Chondrocyte (in vitro differentiated cells): ENCODE data around the gene PRM1. TPM values are rescaled to one million over a fixed set of nuclear protein-coding genes. Genes with fewer than 3 reads are reported as not detected.

Source experiments
- DNase-seq: peaks from one replicate; pipeline ENCODE4 v3.0.0; 2021; ENCODE audit warnings: mixed read lengths, low spot score
- H3K27ac Mint-ChIP-seq: one replicate; pipeline ENCODE4 v1.8.0; 2021; ENCODE audit warnings: mild to moderate bottlenecking, moderate library complexity, mixed read lengths; ENCODE audit not compliant: unreplicated experiment
- H3K27me3 Mint-ChIP-seq: 2 replicates; pipeline ENCODE4 v1.8.0; 2021; ENCODE audit warnings: low read depth, mixed read lengths
- H3K36me3 Mint-ChIP-seq: 2 replicates; pipeline ENCODE4 v1.8.0; 2021; ENCODE audit warnings: low read depth, mixed read lengths
- H3K4me1 Mint-ChIP-seq: 2 replicates; pipeline ENCODE4 v1.8.0; 2021; ENCODE audit warnings: low read depth, mild to moderate bottlenecking, mixed read lengths
- H3K4me3 Mint-ChIP-seq: one replicate; pipeline ENCODE4 v1.8.0; 2021; ENCODE audit warnings: mild to moderate bottlenecking, moderate library complexity, mixed read lengths; ENCODE audit not compliant: unreplicated experiment
- H3K9me3 Mint-ChIP-seq: 2 replicates; pipeline ENCODE4 v1.8.0; 2021; ENCODE audit warnings: low read depth, mixed read lengths
- CTCF ChIP-seq: fragments of 200-600 bp; sonication (generic); IDR thresholded peaks from 2 replicates; pipeline ENCODE4 v1.5.0; 2021; ENCODE audit warnings: antibody characterized with exemption, mild to moderate bottlenecking, moderate library complexity
- total RNA-seq: library from RNA; stranded (reverse); gene quantifications from 3 replicates; pipeline ENCODE4 v1.2.1, GENCODE V29; 2021

PRM1 gene
- total RNA-seq, 1 donor from 2014 or later = not detected

GRCh38 chr16:11263737-11264136 is 17.4 kb downstream of the PRM1 start:
- no peak overlapping the region for H3K27ac Mint-ChIP-seq
- H3K4me1 Mint-ChIP-seq = peaks cover 8% of the 10 kb centered on the region
- H3K4me3 Mint-ChIP-seq = no peak overlapping the region
- H3K9me3 Mint-ChIP-seq = no peaks in the 10 kb centered on the region
- peaks cover 5% of the 10 kb centered on the region for H3K27me3 Mint-ChIP-seq
- no peak for TF ChIP-seq CTCF
- DNase-seq = no peak
- H3K36me3 Mint-ChIP-seq = no peaks in the 10 kb centered on the region

GRCh38 chr16:11262915-11263314 is 18.2 kb downstream of the PRM1 start:
- peaks cover 5% of the 10 kb centered on the region for H3K27me3 Mint-ChIP-seq
- H3K27ac Mint-ChIP-seq = no peak overlapping the region
- no peaks in the 10 kb centered on the region for H3K36me3 Mint-ChIP-seq
- no peaks in the 10 kb centered on the region for H3K9me3 Mint-ChIP-seq
- H3K4me1 Mint-ChIP-seq = peaks cover 11% of the 10 kb centered on the region
- DNase-seq = no peak
- H3K4me3 Mint-ChIP-seq = no peak overlapping the region
- TF ChIP-seq CTCF = no peak

GRCh38 chr16:11260596-11260966 is 20.5 kb downstream of the PRM1 start:
- Mint-ChIP-seq H3K9me3 (no peaks in the 10 kb centered on the region), H3K27ac (no peak overlapping the region), H3K4me1 (peaks cover 18% of the 10 kb centered on the region), H3K36me3 (no peaks in the 10 kb centered on the region), H3K4me3 (no peak overlapping the region), H3K27me3 (peaks cover 5% of the 10 kb centered on the region)
- no peak for TF ChIP-seq CTCF
- no peak for DNase-seq

GRCh38 chr16:11259655-11260595 is 21.2 kb downstream of the PRM1 start:
- H3K4me3 Mint-ChIP-seq = no peak overlapping the region
- peaks cover 5% of the 10 kb centered on the region for H3K27me3 Mint-ChIP-seq
- TF ChIP-seq CTCF = no peak
- no peaks in the 10 kb centered on the region for H3K9me3 Mint-ChIP-seq
- H3K4me1 Mint-ChIP-seq = peaks cover 18% of the 10 kb centered on the region
- H3K36me3 Mint-ChIP-seq = no peaks in the 10 kb centered on the region
- no peak overlapping the region for H3K27ac Mint-ChIP-seq
- DNase-seq = no peak

- H3K9me3 Mint-ChIP-seq = no peaks in the 10 kb centered on the region
- no peak for DNase-seq
- H3K36me3 Mint-ChIP-seq = no peaks in the 10 kb centered on the region
- H3K4me1 Mint-ChIP-seq = peaks cover 21% of the 10 kb centered on the region
- TF ChIP-seq CTCF = no peak
- peaks cover 5% of the 10 kb centered on the region for H3K27me3 Mint-ChIP-seq
- H3K27ac Mint-ChIP-seq = no peak overlapping the region
- no peak overlapping the region for H3K4me3 Mint-ChIP-seq
Observed at GRCh38 chr16:11258553-11259492, 22.3 kb downstream of the PRM1 start.
